HG03280 (cell line): ENCODE data around the gene B3GNT4.
"Not testable (repeated sequence)": the region's sequence is repeated elsewhere in the genome, so short reads cannot be mapped to it uniquely, and the experiment has no call there.

Experiments
- ATAC-seq: cut with Tn5 transposase; IDR thresholded peaks from one replicate; pipeline ENCODE4 v1.9.1; 2021; ENCODE audit warnings: mild to moderate bottlenecking, moderate library complexity; ENCODE audit not compliant: unreplicated experiment

The B3GNT4 gene

GRCh38 chr12:122208073-122208820, 4.7 kb downstream of the B3GNT4 start:
- no peak for ATAC-seq

- ATAC-seq, result no peak
Measured at GRCh38 chr12:122215771-122216170, 12.3 kb downstream of the B3GNT4 start.

DNA sequence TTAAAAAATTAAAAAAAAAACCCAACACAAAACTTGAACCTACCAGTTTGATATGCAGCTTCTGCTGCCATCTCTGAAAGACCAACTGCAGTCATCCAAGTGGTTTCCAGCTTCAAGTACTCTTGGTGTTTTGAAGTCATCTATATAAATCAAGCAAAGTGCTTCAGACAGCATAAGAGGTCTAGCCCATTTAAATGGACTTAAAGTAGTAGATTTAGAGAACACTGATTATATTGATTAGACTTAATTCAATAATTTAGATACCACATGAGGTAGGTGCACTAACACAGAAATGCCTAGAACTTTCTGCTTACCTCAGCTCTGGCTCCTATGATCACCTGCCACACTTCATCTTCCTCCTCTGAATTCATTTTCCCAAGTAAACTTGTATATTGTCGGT, 12.9 kb downstream of the B3GNT4 start:
- no peak for ATAC-seq

DNA sequence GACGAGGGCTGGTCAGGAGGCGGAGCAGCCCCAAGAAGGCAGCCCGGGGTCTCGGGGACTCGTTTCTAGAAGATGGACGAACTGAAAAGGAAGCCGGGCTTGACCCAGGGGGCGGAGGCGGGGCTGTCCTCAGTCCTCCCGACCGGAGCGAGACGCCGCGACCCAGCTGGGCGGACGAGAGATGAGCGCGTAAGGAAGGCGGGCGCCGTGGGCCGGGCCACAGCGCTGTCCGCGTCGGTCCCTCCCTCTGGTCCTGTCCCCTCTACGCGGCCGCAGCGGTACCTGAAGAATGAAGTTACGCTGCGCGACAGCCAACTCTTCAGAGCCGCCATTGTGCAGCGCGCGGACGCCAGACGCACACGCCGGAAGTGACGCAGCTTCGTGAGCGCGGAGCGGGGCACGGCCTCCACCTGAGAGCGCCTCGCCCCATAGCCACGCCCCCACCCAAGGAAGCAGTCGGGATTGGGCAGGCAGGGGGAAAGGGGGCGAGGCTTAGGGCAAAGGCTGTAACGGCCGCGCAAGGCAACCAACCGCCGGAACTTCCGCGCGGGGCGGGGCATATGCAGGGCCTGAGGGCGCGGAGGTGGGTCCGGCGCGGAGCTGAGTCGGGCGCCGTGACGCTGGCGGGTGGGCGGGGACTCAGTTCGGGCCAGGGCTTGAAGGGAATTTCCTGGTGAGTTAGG, 22.3 kb downstream of the B3GNT4 start, which contains the start of gene DIABLO:
TSS of gene DIABLO (minus strand) at position 370 of the 683 bp plus-strand sequence. CDS start at position 332, 38 bp downstream.
- ATAC-seq, result peak; percentile 91

DNA sequence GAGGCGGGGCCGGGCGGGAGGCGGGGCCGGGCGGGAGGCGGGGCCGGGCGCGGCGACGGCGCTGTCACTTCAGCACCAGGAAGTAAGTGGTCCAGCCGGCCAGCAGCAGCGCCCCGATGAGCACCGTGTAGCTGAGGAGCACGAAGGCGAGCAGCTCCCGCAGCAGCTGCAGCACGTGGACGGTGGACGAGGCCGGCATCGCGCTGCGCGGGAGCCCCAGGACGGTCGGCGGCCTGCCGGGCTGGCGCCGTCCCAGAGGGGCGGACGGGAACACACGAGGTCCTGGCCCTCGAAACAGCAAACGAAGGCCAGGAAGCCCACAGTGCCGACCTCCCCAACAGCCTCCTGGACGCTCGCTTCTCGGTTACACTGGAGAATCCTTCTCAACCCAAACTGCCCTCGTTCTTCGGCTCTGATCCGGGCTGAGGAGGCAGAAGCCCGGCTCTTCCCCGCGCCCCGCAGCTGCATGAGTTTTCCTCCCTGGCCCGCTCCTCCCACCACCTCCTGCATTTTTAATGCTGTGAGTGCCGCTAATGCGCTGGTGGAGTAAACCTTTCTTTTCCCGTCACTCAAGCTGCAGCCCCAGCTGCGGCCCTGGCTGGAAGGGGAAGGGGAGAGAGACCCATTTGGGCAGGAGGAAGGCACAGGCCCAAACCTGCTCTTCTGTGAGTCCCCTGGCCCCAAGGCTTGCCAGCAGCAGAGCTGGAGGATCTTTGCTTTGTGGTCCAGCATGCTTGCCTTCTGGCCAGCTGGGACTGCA, 23.0 kb downstream of the B3GNT4 start:
- ATAC-seq, result no peak

- ATAC-seq, result no peak
Measured at GRCh38 chr12:122227341-122227740, 23.8 kb downstream of the B3GNT4 start.

DNA sequence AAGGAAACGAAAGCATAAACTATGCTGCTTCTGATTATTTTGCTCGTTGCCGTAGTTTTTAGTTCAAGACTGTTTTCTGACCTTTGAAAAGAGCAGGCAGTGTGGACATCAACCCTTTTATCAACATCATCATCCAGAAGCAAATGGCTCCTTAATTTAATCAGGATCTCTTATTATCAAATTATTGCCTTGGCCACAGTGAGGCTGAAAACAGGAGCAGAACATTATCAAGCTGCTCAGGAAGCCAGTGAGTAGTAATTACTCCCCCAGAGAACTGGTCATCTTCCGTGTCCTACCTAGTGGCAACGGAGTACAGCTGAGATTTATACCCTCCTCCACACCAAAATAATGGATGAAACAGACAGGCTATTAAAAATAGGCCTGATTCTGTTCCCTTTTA, 24.6 kb downstream of the B3GNT4 start:
- no peak for ATAC-seq

DNA sequence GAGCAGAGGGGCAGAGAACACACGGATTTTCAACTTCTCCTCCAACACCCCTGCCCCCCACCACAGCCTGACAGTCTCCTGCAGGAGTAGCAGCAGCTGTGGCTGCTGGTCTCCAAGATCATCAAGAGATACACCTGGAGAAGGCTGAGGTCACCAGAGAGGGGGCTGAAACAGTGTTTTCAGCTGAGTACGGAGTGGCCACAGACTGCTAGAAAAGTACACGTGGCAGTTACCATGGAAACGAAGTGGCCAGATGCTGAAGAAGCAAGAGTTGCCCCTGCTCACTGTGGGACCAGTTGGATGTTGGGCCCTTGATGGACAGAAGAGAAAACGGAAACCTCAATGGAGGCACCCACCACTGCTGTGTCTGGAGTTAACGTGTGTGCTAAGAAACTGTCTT, 27.3 kb downstream of the B3GNT4 start:
- ATAC-seq, result no peak

GRCh38 chr12:122232691-122233090, 29.2 kb downstream of the B3GNT4 start:
- no peak for ATAC-seq

DNA sequence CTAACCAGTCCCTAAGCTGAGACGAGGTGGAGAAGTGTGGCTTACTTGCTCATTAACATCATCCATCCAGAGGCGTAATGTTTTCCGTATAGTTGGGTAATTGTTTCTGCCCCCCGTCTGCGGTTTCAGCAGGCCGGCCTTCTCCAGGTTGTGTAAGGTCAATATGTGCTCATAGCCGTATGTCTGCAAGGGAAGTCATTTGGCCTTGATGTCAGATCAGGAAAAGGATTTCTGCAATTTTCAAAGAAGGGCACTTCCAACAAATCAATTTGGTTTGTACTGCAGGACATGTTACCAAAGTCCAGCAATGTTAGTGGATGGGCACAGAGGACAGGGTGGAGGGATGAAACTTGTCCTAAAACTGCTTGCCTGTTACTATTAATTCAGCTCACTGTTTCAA, 32.2 kb downstream of the B3GNT4 start:
- no peak for ATAC-seq

GRCh38 chr12:122238861-122239260, 35.4 kb downstream of the B3GNT4 start:
- ATAC-seq, result no peak

- no peak for ATAC-seq
Measured at GRCh38 chr12:122243965-122244364, 40.5 kb downstream of the B3GNT4 start.

DNA sequence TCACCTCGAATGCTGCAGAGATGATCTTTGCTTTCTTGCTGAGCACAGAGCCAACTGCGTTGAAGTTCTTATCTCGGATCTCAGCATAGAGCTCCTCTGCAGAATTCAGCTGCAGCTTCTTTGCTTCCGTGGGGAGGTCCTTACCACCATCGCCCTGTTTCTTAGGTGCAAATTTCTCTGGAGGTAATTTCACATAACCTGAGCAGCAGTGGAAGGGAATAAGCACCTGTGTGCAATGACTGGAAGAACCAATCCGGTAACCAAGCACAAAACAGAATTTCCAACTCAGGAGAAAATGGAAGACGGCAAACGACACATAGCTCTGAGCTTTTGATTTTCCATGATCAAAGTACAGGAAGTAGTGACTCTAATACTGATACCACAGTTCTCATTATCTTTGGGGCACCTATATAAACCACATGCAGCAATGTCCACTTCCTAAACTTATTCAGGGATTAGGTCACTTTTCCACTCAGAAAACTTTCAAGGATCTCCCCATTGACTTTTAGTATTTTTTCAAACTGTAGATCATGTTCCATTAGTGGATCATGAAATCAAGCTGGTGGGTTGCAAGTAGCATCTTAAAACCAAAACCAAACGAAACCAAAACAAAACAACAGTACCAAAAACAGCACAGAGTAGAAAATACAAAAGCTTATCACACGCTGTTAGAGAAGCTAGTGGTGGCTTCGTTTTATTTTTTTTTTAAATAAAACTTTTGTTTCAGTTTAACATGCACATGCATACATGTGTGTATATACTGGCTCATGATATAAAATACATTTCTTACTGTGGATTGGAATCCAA, 41.3 kb downstream of the B3GNT4 start:
- ATAC-seq, result no peak

GRCh38 chr12:122245553-122245952, 42.0 kb downstream of the B3GNT4 start:
- ATAC-seq, result no peak

DNA sequence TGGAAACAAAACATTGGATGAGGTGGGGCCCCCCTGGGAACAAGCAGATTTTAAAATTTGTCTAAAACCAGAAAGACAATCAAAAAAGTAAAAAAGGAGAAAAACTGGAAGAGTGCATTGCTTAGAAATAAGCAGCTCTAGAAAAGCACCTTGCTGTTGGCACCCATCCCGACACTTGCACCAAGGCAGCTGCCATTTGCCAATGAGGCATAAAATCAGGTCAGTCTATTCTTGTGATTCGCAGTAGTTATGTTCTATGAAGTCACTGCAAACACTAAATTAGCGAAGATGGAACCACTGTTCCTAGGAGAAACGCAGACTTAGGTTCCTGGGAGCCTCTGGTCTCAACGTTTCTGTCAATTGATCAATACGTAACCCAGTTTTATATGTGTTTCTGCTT, 46.5 kb downstream of the B3GNT4 start:
- no peak for ATAC-seq

- ATAC-seq, result no peak
Measured at GRCh38 chr12:122250536-122250935, 47.0 kb downstream of the B3GNT4 start.

- not testable (repeated sequence) for ATAC-seq
Measured at GRCh38 chr12:122258462-122258861, 55.0 kb downstream of the B3GNT4 start.
